Measurements from ENCODE around the gene IVNS1ABP.
A peak's percentile ranks its signal among the peaks of the same experiment; 100 is the strongest.
"Not testable (repeated sequence)": the region's sequence is repeated elsewhere in the genome, so short reads cannot be mapped to it uniquely, and the experiment has no call there.

The IVNS1ABP gene

GRCh38 chr1:185328255-185328654, 11.2 kb upstream of the IVNS1ABP start:
- DNase-seq (ENCODE audit: low spot score), result no peak

GRCh38 chr1:185325413-185325812, 8.4 kb upstream of the IVNS1ABP start:
- DNase-seq (ENCODE audit: low spot score), result no peak

- DNase-seq (ENCODE audit: low spot score), result no peak
Measured at GRCh38 chr1:185324118-185324517, 7.1 kb upstream of the IVNS1ABP start.

- no peak for DNase-seq (ENCODE audit: low spot score)
Measured at GRCh38 chr1:185322636-185323035, 5.6 kb upstream of the IVNS1ABP start.

GRCh38 chr1:185321653-185322221, 4.7 kb upstream of the IVNS1ABP start:
- not testable (repeated sequence) for DNase-seq (ENCODE audit: low spot score)

GRCh38 chr1:185321104-185321503, 4.1 kb upstream of the IVNS1ABP start:
- not testable (repeated sequence) for DNase-seq (ENCODE audit: low spot score)

GRCh38 chr1:185319139-185319475, 2.1 kb upstream of the IVNS1ABP start:
- no peak for DNase-seq (ENCODE audit: low spot score)

GRCh38 chr1:185318431-185319138, 1.5 kb upstream of the IVNS1ABP start:
- DNase-seq (ENCODE audit: low spot score), result no peak

- DNase-seq (ENCODE audit: low spot score), result no peak
Measured at GRCh38 chr1:185317886-185318310, 855 bp upstream of the IVNS1ABP start.

- DNase-seq (ENCODE audit: low spot score), result peak; percentile 93
Measured at GRCh38 chr1:185316163-185317033, 645 bp downstream of the IVNS1ABP start.

GRCh38 chr1:185315445-185316071, 1.5 kb downstream of the IVNS1ABP start:
- no peak for DNase-seq (ENCODE audit: low spot score)

- DNase-seq (ENCODE audit: low spot score), result no peak
Measured at GRCh38 chr1:185314411-185314810, 2.6 kb downstream of the IVNS1ABP start.

GRCh38 chr1:185312361-185313138, 4.5 kb downstream of the IVNS1ABP start:
- no peak for DNase-seq (ENCODE audit: low spot score)

GRCh38 chr1:185311589-185312225, 5.3 kb downstream of the IVNS1ABP start:
- no peak for DNase-seq (ENCODE audit: low spot score)

- no peak for DNase-seq (ENCODE audit: low spot score)
Measured at GRCh38 chr1:185309566-185309965, 7.5 kb downstream of the IVNS1ABP start.

GRCh38 chr1:185308126-185308525, 8.9 kb downstream of the IVNS1ABP start:
- DNase-seq (ENCODE audit: low spot score), result no peak

- no peak for DNase-seq (ENCODE audit: low spot score)
Measured at GRCh38 chr1:185305419-185305818, 11.6 kb downstream of the IVNS1ABP start.

- no peak for DNase-seq (ENCODE audit: low spot score)
Measured at GRCh38 chr1:185300152-185300551, 16.9 kb downstream of the IVNS1ABP start.

GRCh38 chr1:185297982-185298381, 19.1 kb downstream of the IVNS1ABP start:
- no peak for DNase-seq (ENCODE audit: low spot score)

GRCh38 chr1:185295091-185295490, 22.0 kb downstream of the IVNS1ABP start:
- no peak for DNase-seq (ENCODE audit: low spot score)

GRCh38 chr1:185293967-185294542, 23.0 kb downstream of the IVNS1ABP start:
- DNase-seq (ENCODE audit: low spot score), result no peak
